Measurements from ENCODE around the gene LRRFIP1.

- TF ChIP-seq CTCF (IDR thresholded peaks at IDR 0.05; ENCODE audit: low read depth, low read length) (no peak), EZH2phosphoT487 (IDR thresholded peaks at IDR 0.05; ENCODE audit: low read depth) (no peak)
Observed at GRCh38 chr2:237725661-237726060, 98.3 kb downstream of the LRRFIP1 start.
